Esophagus muscularis mucosa (tissue), 4 donors: ENCODE measurements around the gene UBE2V1. TPM values are rescaled to one million over a fixed set of nuclear protein-coding genes. Genes with fewer than 3 reads are reported as not detected.
"Not testable (repeated sequence)": the region's sequence is repeated elsewhere in the genome, so short reads cannot be mapped to it uniquely, and the experiment has no call there.

Experiments
- DNase-seq: peaks from one replicate; pipeline ENCODE4 v3.0.0-alpha.2; 2017; ENCODE audit errors: extremely low spot score
- H3K27ac ChIP-seq, 4 donors: fragments of 200-600 bp; sonication (generic); replicated peaks in 1 of 4; 1 replicate in 3 of 4; 2 replicates in 1 of 4; pipeline ENCODE4 v1.5.1; 2016 to 2019; ENCODE audit warnings: mild to moderate bottlenecking in 1 of 4
- H3K27me3 ChIP-seq, 4 donors: fragments of 200-600 bp; sonication (generic); one replicate each; pipeline versions ENCODE4 v1.5.1 to v1.6.0; 2016 to 2019
- H3K36me3 ChIP-seq, 4 donors: fragments of 200-600 bp; sonication (generic); one replicate each; pipeline ENCODE4 v1.5.1; 2016 to 2019
- H3K4me1 ChIP-seq, 4 donors: fragments of 200-600 bp; sonication (generic); one replicate each; pipeline ENCODE4 v1.5.1; 2016 to 2019
- H3K4me3 ChIP-seq, 4 donors: fragments of 200-600 bp; sonication (generic); 1 replicate in 2 of 4; 2 replicates in 2 of 4; pipeline ENCODE4 v1.5.1; 2016 to 2019; ENCODE audit warnings: mild to moderate bottlenecking in 4 of 4, moderate library complexity in 1 of 4
- H3K9me3 ChIP-seq, 4 donors: fragments of 200-600 bp; sonication (generic); 1 replicate in 3 of 4; 2 replicates in 1 of 4; pipeline ENCODE4 v1.5.1; 2016 to 2019
- EP300 ChIP-seq: sonication (generic); formaldehyde crosslinking; IDR thresholded peaks from one replicate; pipeline ENCODE4 v1.6.1; 2017; ENCODE audit warnings: antibody characterized with exemption
- POLR2A ChIP-seq: fragments of 450-650 bp; IDR thresholded peaks from one replicate; pipeline ENCODE4 v1.6.1; 2017; ENCODE audit warnings: antibody characterized with exemption, moderate library complexity, mild to moderate bottlenecking, low read depth
- POLR2AphosphoS5 ChIP-seq, 2 donors: sonication (generic); formaldehyde crosslinking; IDR thresholded peaks; one replicate each; pipeline ENCODE4 v1.6.1; 2017; ENCODE audit warnings: antibody characterized with exemption in 2 of 2
- WGBS: methylation state at CpG from one replicate; pipeline ENCODE4 v1.1.5; 2018; 5-methylcytosine and 5-hydroxymethylcytosine counted together
- intact Hi-C: fragments of 100-400 bp; cut with DNase I; formaldehyde crosslinking; loops from one replicate; pipeline ENCODE4 v1.15.1; 2023
- total RNA-seq, 4 donors: library from RNA; depleted of rRNA; stranded (reverse); fragments of >200 nt; gene quantifications; one replicate each; pipeline versions ENCODE4 v1.1.0 to v1.2.1, GENCODE V29; 2016
- TF ChIP-seq, protein P1 (sequence below), 3 experiments: fragments of 200-600 bp in 2 of 3; fragments of 450-650 bp in 1 of 3; sonication (generic) in 2 of 3; IDR thresholded peaks; one replicate each; pipeline ENCODE4 v1.5.1; 2017 to 2019; ENCODE audit warnings: antibody characterized with exemption in 3 of 3, mild to moderate bottlenecking in 2 of 3, moderate library complexity in 1 of 3

The UBE2V1 gene
- total RNA-seq, 4 donors from 2014 or later = 66.8 to 104 (median 78.3) TPM

DNA sequence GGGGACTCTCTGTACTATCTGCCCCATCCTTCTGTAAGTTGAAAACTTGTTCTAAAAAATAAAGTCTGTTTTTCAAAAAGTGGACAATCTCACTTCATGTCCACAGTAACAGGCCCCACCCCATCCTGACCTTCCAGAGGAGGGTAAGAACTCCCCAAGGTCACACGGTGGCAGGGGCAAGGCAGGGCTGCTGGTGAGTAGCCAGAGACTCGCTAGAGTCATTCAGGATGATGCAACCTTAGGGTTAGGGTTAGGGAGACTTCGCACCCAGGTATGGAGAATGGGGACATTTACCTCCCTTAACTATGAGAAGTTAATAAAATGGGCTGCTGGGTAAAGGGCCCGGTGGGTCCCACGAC, 25.1 kb upstream of the UBE2V1 start:
- Histone ChIP-seq H3K4me1 (peaks cover 61 to 73% (median 68%) of the 10 kb centered on the region in 4 donors), H3K27me3 (no peaks in the 10 kb centered on the region), H3K4me3 (no peak overlapping the region), H3K36me3 (peaks cover 10 to 56% (median 41%) of the 10 kb centered on the region in 4 donors), H3K9me3 (no peaks in the 10 kb centered on the region), H3K27ac (peak overlapping the region; percentile 47 to 71 (median 64))
- no peak for DNase-seq
- TF ChIP-seq POLR2A (no peak), POLR2AphosphoS5 (IDR thresholded peaks at IDR 0.05) (no peak), EP300 (no peak)
- TF ChIP-seq, protein P1, sequence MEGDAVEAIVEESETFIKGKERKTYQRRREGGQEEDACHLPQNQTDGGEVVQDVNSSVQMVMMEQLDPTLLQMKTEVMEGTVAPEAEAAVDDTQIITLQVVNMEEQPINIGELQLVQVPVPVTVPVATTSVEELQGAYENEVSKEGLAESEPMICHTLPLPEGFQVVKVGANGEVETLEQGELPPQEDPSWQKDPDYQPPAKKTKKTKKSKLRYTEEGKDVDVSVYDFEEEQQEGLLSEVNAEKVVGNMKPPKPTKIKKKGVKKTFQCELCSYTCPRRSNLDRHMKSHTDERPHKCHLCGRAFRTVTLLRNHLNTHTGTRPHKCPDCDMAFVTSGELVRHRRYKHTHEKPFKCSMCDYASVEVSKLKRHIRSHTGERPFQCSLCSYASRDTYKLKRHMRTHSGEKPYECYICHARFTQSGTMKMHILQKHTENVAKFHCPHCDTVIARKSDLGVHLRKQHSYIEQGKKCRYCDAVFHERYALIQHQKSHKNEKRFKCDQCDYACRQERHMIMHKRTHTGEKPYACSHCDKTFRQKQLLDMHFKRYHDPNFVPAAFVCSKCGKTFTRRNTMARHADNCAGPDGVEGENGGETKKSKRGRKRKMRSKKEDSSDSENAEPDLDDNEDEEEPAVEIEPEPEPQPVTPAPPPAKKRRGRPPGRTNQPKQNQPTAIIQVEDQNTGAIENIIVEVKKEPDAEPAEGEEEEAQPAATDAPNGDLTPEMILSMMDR (IDR thresholded peaks at IDR 0.05) = no peak
- intact Hi-C loops = no loop called here
- 97% methylated on average over 5 of the region's 5 CpGs for WGBS

DNA sequence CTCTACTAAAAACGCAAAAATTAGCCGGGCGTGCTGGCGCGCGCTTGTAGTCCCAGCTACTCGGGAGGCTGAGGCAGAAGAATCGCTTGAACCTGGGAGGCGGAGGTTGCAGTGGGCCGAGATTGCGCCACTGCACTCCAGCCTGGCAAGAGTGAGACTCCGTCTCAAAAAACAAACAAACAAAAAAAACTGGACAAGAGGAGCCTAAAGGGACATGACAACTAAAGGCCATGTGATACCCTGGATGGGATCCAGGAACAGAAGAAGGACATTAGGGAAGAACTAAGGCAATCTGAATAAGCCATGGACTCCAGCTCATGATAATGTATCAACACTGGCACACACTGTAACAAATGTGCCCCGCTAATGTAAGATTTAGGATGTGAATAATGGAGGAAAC, 24.8 kb upstream of the UBE2V1 start:
- H3K27me3 ChIP-seq, H3K9me3 ChIP-seq, H3K4me3 ChIP-seq, intact Hi-C loops, DNase-seq: not testable (repeated sequence)
- Histone ChIP-seq H3K27ac (peak overlapping the region; percentile 47 to 71 (median 64)), H3K36me3 (peaks cover 6 to 52% (median 37%) of the 10 kb centered on the region in 4 donors), H3K4me1 (peaks cover 61 to 73% (median 67%) of the 10 kb centered on the region in 4 donors)
- 95% methylated on average over 13 of the region's 13 CpGs for WGBS
- peak in 1 of 2 donors; percentile 22 for TF ChIP-seq POLR2AphosphoS5 (IDR thresholded peaks at IDR 0.05)

DNA sequence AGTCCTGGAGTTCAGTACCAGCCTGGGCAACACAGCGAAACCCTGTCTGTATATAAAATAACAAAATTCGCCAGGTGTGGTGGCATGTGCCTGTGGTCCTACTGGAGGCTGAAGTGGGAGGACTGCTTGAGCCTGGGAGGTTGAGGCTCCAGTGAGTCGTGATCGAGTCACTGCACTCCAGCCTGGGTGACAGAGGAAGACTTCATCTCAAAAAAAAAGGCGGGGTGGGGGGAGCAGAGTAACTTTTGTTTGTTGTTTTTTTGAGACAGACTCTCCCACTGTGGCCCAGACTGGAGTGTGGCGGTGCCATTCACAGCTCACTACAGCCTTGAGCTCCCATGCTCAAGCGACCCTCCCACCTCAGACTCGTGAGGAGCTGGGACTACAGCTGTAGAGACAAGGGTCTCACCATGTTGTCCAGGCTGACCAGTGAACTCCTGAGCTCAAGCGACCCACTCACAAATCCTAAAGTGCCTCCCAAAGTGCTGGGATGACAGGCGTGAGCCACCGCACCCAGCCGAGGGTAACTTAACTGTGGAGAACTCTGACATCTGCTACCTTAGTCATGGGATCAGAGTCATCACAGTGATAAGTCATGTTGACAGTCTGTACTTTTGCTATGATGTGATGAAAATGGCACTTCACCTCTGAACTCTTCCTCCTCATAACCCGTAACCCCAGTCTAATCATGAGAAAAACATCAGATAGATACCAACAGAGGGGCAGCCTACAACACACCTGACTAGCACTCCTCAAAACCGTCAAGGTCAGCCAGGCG, 24.1 kb upstream of the UBE2V1 start:
- intact Hi-C loops = no loop called here
- H3K9me3 ChIP-seq = no peaks in the 10 kb centered on the region
- H3K27ac ChIP-seq = peak overlapping the region; percentile 47 to 71 (median 64)
- TF ChIP-seq EP300 (no peak), POLR2AphosphoS5 (IDR thresholded peaks at IDR 0.05) (no peak), POLR2A (no peak)
- TF ChIP-seq, protein P1 (IDR thresholded peaks at IDR 0.05) = no peak
- no peak for DNase-seq
- H3K27me3 ChIP-seq = no peaks in the 10 kb centered on the region
- H3K4me3 ChIP-seq = no peak overlapping the region
- WGBS = 89% methylated on average over 12 of the region's 15 CpGs
- H3K36me3 ChIP-seq = peaks cover 0 to 45% (median 32%) of the 10 kb centered on the region in 4 donors
- H3K4me1 ChIP-seq = peaks cover 54 to 73% (median 62%) of the 10 kb centered on the region in 4 donors

DNA sequence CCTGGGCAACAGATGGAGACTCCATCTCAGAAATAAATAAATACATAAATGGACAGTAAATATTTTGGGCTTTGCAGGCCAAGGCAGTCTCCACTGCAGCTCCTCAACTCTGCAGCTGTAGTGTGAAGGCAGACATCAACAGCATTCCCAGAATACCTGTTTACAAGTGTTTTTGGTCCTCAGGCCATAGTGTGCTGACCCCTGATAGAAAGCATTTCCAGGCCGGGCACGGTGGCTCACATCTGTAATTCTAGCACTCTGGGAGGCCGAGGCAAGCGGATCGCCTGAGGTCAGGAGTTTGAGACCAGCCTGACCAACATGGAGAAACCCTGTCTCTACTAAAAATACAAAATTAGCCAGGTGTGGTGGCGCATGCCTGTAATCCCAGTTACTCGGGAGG, 22.2 kb upstream of the UBE2V1 start:
- H3K4me3 ChIP-seq, DNase-seq, intact Hi-C loops, H3K9me3 ChIP-seq, H3K27me3 ChIP-seq: not testable (repeated sequence)
- WGBS = 100% methylated on average over 3 of the region's 7 CpGs
- Histone ChIP-seq H3K36me3 (peaks cover 0 to 38% (median 16%) of the 10 kb centered on the region in 4 donors), H3K27ac (peak overlapping the region in 1 of 4 donors; percentile 82), H3K4me1 (peaks cover 54 to 75% (median 64%) of the 10 kb centered on the region in 4 donors)

DNA sequence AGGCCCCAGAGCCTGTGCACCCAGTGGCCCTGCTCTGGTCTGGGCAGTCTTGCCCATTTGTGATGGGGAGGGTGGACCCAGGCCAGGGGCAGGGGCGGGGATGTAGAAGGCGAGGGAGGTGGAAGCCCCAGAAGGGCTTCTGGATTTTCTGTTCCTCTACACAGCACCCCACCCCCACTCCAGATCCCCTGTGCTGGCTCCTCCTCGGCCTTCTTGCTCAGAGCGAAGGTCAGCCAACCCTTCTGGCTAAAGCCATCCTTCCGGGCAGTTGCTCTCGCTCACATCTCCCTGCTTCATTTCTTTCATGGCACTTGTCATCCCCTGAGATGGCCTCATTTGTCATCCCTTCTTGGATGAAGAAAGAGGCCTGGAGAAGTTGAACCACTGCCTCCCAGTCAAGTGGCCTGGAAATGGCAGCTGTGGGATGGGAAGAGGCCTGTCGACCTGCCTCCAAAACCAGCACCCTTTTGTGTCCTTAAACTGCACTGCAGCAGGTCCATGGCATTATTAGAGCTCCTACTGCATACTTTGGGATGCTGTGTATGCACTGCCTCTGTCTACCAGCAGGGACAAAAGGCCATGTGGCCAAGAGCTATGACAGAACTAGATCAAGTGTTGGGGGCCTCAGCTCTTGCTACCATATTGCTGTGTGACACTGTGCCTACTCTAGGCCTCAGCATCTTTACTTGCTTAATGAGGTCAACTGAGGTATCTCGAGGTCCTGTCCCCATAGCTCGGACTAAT, 20.7 kb upstream of the UBE2V1 start:
- intact Hi-C loops = no loop called here
- H3K36me3 ChIP-seq = peaks cover under 1 to 43% (median 22%) of the 10 kb centered on the region in 4 donors

More for the DNA sequence above, 20.7 kb upstream of the UBE2V1 start:
- WGBS = 78% methylated on average over 9 of the region's 9 CpGs
- H3K9me3 ChIP-seq = no peaks in the 10 kb centered on the region
- no peak for DNase-seq
- H3K27ac ChIP-seq = peak overlapping the region; percentile 79 to 84 (median 82)
- TF ChIP-seq, protein P1 (IDR thresholded peaks at IDR 0.05) = peak in 1 of 3 experiments; percentile 16
- TF ChIP-seq POLR2AphosphoS5 (IDR thresholded peaks at IDR 0.05) (no peak), POLR2A (no peak)
- H3K4me1 ChIP-seq = peaks cover 50 to 75% (median 64%) of the 10 kb centered on the region in 4 donors
- H3K4me3 ChIP-seq = no peak overlapping the region
- H3K27me3 ChIP-seq = no peaks in the 10 kb centered on the region
